ENCODE results near the gene CRYL1. TPM values are rescaled to one million over a fixed set of nuclear protein-coding genes. Genes with fewer than 3 reads are reported as not detected.

Gene CRYL1
- total RNA-seq, 1 experiment from 2014 or later, result 6.7 TPM

- no TSS peak for BruUV-seq (replicated peaks)
- Mint-ChIP-seq H3K9me3 (ENCODE audit: unreplicated experiment) (no peaks in the 10 kb centered on the region), H3K4me1 (ENCODE audit: low read depth, unreplicated experiment) (no peaks in the 10 kb centered on the region), H3K36me3 (ENCODE audit: insufficient read depth, unreplicated experiment) (no peaks in the 10 kb centered on the region), H3K27me3 (ENCODE audit: insufficient read depth, unreplicated experiment) (no peaks in the 10 kb centered on the region), H3K4me3 (ENCODE audit: unreplicated experiment) (no peak overlapping the region), H3K27ac (ENCODE audit: unreplicated experiment) (no peak overlapping the region)
- no peaks in the 10 kb centered on the region for H3K9me3 ChIP-seq
- no peaks in the 10 kb centered on the region for H3K4me1 ChIP-seq
- CTCF ChIA-PET, result interaction anchor here (0.6 kb wide), 1 partner anchor 126 kb away, joined by 3 read pairs; no protein-coding TSS in a partner anchor
- intact Hi-C loops (cut with micrococcal nuclease; ENCODE audit: unreplicated experiment), result loop anchor here (5.0 to 10.0 kb wide), 3 partner anchors 67 to 272 kb away; partner anchors contain the start of genes EEF1AKMT1 and IFT88
- no peak for TF ChIP-seq CTCF (IDR thresholded peaks at IDR 0.05; ENCODE audit: insufficient read depth in 1 of 2, low read depth in 1 of 2, low read length in 1 of 2, severe bottlenecking in 1 of 2, unreplicated experiment in 1 of 2)
- H3K27me3 ChIP-seq (replicated peaks; ENCODE audit: control insufficient read depth, insufficient read depth, low read length), result no peaks in the 10 kb centered on the region
- DNase-seq, result no peak
- H3K4me3 ChIP-seq (ENCODE audit: low read depth, low read length), result no peak overlapping the region
- H3K36me3 ChIP-seq (ENCODE audit: control insufficient read depth, insufficient read depth, low read length), result no peaks in the 10 kb centered on the region
- POLR2A ChIA-PET, result no interaction called here
These were observed 25.7 kb downstream of the CRYL1 start for GRCh38 chr13:20499986-20500385.

- intact Hi-C loops (cut with micrococcal nuclease; ENCODE audit: unreplicated experiment), result loop anchor here (5.0 to 10.0 kb wide), 3 partner anchors 69 to 274 kb away; partner anchors contain the start of genes EEF1AKMT1 and IFT88
- H3K4me1 ChIP-seq, result no peaks in the 10 kb centered on the region
- TF ChIP-seq CTCF (IDR thresholded peaks at IDR 0.05; ENCODE audit: insufficient read depth in 1 of 2, low read depth in 1 of 2, low read length in 1 of 2, severe bottlenecking in 1 of 2, unreplicated experiment in 1 of 2), result no peak
- Mint-ChIP-seq H3K9me3 (ENCODE audit: unreplicated experiment) (no peaks in the 10 kb centered on the region), H3K36me3 (ENCODE audit: insufficient read depth, unreplicated experiment) (no peaks in the 10 kb centered on the region), H3K27ac (ENCODE audit: unreplicated experiment) (no peak overlapping the region), H3K27me3 (ENCODE audit: insufficient read depth, unreplicated experiment) (no peaks in the 10 kb centered on the region), H3K4me3 (ENCODE audit: unreplicated experiment) (no peak overlapping the region), H3K4me1 (ENCODE audit: low read depth, unreplicated experiment) (no peaks in the 10 kb centered on the region)
- POLR2A ChIA-PET, result no interaction called here
- no peak for DNase-seq
- no peaks in the 10 kb centered on the region for H3K27me3 ChIP-seq (replicated peaks; ENCODE audit: control insufficient read depth, insufficient read depth, low read length)
- CTCF ChIA-PET, result no interaction called here
- H3K9me3 ChIP-seq, result no peaks in the 10 kb centered on the region
- BruUV-seq (replicated peaks), result no TSS peak
- H3K36me3 ChIP-seq (ENCODE audit: control insufficient read depth, insufficient read depth, low read length), result no peaks in the 10 kb centered on the region
- H3K4me3 ChIP-seq (ENCODE audit: low read depth, low read length), result no peak overlapping the region
These were observed 27.0 kb downstream of the CRYL1 start for GRCh38 chr13:20498659-20499058.

DNA sequence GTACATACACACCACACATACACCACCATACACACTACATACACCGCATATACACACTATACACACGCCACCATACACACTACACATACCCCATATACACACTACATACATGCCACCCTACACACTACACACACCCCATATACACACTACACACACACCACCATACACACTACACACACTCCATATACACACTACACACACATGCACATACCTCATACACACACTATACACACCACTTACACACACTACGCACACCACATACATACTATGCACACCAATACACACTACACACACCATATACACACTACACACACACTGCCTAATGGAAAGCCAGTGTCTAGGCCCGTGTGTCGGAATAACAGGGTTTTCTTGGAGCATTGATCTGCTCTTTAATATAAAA, 27.5 kb downstream of the CRYL1 start:
- H3K27ac Mint-ChIP-seq (ENCODE audit: unreplicated experiment), result no peak overlapping the region
- no peak for TF ChIP-seq CTCF (IDR thresholded peaks at IDR 0.05; ENCODE audit: insufficient read depth in 1 of 2, low read depth in 1 of 2, low read length in 1 of 2, severe bottlenecking in 1 of 2, unreplicated experiment in 1 of 2)
- no peaks in the 10 kb centered on the region for H3K4me1 Mint-ChIP-seq (ENCODE audit: low read depth, unreplicated experiment)
- H3K36me3 ChIP-seq (ENCODE audit: control insufficient read depth, insufficient read depth, low read length), result no peaks in the 10 kb centered on the region
- H3K4me3 Mint-ChIP-seq (ENCODE audit: unreplicated experiment), result no peak overlapping the region
- CTCF ChIA-PET, result no interaction called here
- intact Hi-C loops (cut with micrococcal nuclease; ENCODE audit: unreplicated experiment), result loop anchor here (5.0 to 10.0 kb wide), 3 partner anchors 69 to 274 kb away; partner anchors contain the start of genes EEF1AKMT1 and IFT88
- no peaks in the 10 kb centered on the region for H3K9me3 Mint-ChIP-seq (ENCODE audit: unreplicated experiment)
- no peaks in the 10 kb centered on the region for H3K27me3 ChIP-seq (replicated peaks; ENCODE audit: control insufficient read depth, insufficient read depth, low read length)
- POLR2A ChIA-PET, result no interaction called here
- no peaks in the 10 kb centered on the region for H3K4me1 ChIP-seq
- no peaks in the 10 kb centered on the region for H3K9me3 ChIP-seq
- H3K27me3 Mint-ChIP-seq (ENCODE audit: insufficient read depth, unreplicated experiment), result no peaks in the 10 kb centered on the region
- H3K4me3 ChIP-seq (ENCODE audit: low read depth, low read length), result no peak overlapping the region
- H3K36me3 Mint-ChIP-seq (ENCODE audit: insufficient read depth, unreplicated experiment), result no peaks in the 10 kb centered on the region
- no TSS peak for BruUV-seq (replicated peaks)
- DNase-seq, result no peak

All from Caco-2 (cell line).